Fibroblast of skin of left quadriceps (primary cell): Measurements from ENCODE around the gene DNAJC7.
"Not testable (repeated sequence)": the region's sequence is repeated elsewhere in the genome, so short reads cannot be mapped to it uniquely, and the experiment has no call there.

Source experiments
- DNase-seq, 2 experiments: peaks; one replicate each; pipeline ENCODE4 v3.0.0-alpha.2; 2013; ENCODE audit warnings: low read depth in 2 of 2

DNAJC7 gene

GRCh38 chr17:42012363-42012762 lies 4.9 kb downstream of the DNAJC7 start:
- not testable (repeated sequence) for DNase-seq

- DNase-seq, result no peak
These were observed 6.2 kb downstream of the DNAJC7 start for GRCh38 chr17:42010898-42011516.

- DNase-seq, result peak in 1 of 2 experiments; percentile 10
These were observed 7.0 kb downstream of the DNAJC7 start for GRCh38 chr17:42010266-42010680.

GRCh38 chr17:42009170-42009569 lies 8.1 kb downstream of the DNAJC7 start:
- no peak for DNase-seq

- peak; percentile 61 for DNase-seq
These were observed 12.1 kb downstream of the DNAJC7 start for GRCh38 chr17:42005166-42005565.

GRCh38 chr17:42002792-42003301 lies 14.4 kb downstream of the DNAJC7 start:
- no peak for DNase-seq

- DNase-seq, result no peak
These were observed 15.0 kb downstream of the DNAJC7 start for GRCh38 chr17:42002175-42002791.

- no peak for DNase-seq
These were observed 15.5 kb downstream of the DNAJC7 start for GRCh38 chr17:42001729-42002128.

GRCh38 chr17:42000413-42001133 lies 16.7 kb downstream of the DNAJC7 start:
- no peak for DNase-seq

- no peak for DNase-seq
These were observed 18.7 kb downstream of the DNAJC7 start for GRCh38 chr17:41998497-41998896.

GRCh38 chr17:41996855-41997164 lies 20.4 kb downstream of the DNAJC7 start:
- no peak for DNase-seq

GRCh38 chr17:41992576-41992975 lies 24.7 kb downstream of the DNAJC7 start:
- DNase-seq, result no peak

GRCh38 chr17:41989702-41990419 lies 27.4 kb downstream of the DNAJC7 start:
- DNase-seq, result no peak

- no peak for DNase-seq
These were observed 28.8 kb downstream of the DNAJC7 start for GRCh38 chr17:41988418-41988817.

GRCh38 chr17:41987642-41988041 lies 29.6 kb downstream of the DNAJC7 start:
- no peak for DNase-seq

- no peak for DNase-seq
These were observed 30.6 kb downstream of the DNAJC7 start for GRCh38 chr17:41986634-41987033.

GRCh38 chr17:41985919-41986318 lies 31.3 kb downstream of the DNAJC7 start:
- no peak for DNase-seq

GRCh38 chr17:41984454-41984853 lies 32.8 kb downstream of the DNAJC7 start:
- no peak for DNase-seq

GRCh38 chr17:41982026-41982760 lies 35.0 kb downstream of the DNAJC7 start:
- no peak for DNase-seq

- DNase-seq, result no peak
These were observed 39.2 kb downstream of the DNAJC7 start for GRCh38 chr17:41977991-41978390.

- DNase-seq, result no peak
These were observed 41.0 kb downstream of the DNAJC7 start for GRCh38 chr17:41976142-41976768.
